Muscle of leg (tissue), 11 donors: ENCODE measurements around the gene PRKAG2. TPM values are rescaled to one million over a fixed set of nuclear protein-coding genes. Genes with fewer than 3 reads are reported as not detected.

Source experiments
- DNase-seq: peaks from one replicate; pipeline ENCODE4 v3.0.0; 2013
- H3K27ac ChIP-seq: one replicate; pipeline ENCODE4 v1.5.1; 2013; ENCODE audit warnings: mild to moderate bottlenecking, low read length, control low read depth
- H3K27me3 ChIP-seq: one replicate; pipeline ENCODE4 v1.6.1; 2013; ENCODE audit warnings: low read length; ENCODE audit not compliant: control insufficient read depth, insufficient read depth
- H3K36me3 ChIP-seq: one replicate; pipeline ENCODE4 v1.6.1; 2013; ENCODE audit warnings: low read length; ENCODE audit not compliant: control insufficient read depth, insufficient read depth
- H3K4me1 ChIP-seq: one replicate; pipeline ENCODE4 v1.6.1; 2013; ENCODE audit warnings: low read length; ENCODE audit not compliant: control insufficient read depth, insufficient read depth
- H3K4me3 ChIP-seq: one replicate; pipeline ENCODE4 v1.5.1; 2013; ENCODE audit warnings: low read length, control low read depth
- H3K9me3 ChIP-seq: replicated peaks from 2 replicates; pipeline ENCODE4 v1.6.1; 2013; ENCODE audit warnings: low read depth, low read length; ENCODE audit not compliant: control insufficient read depth
- WGBS: methylation state at CpG from one replicate; pipeline ENCODE4 v1.1.5; 2013; ENCODE audit warnings: missing lambda C conversion rate; ENCODE audit not compliant: insufficient coverage; 5-methylcytosine and 5-hydroxymethylcytosine counted together
- polyA plus RNA-seq, 8 donors: library from polyadenylated mRNA; unstranded; fragments of 120-200 nt; gene quantifications; one replicate each; pipeline versions ENCODE4 v1.2.1 to v1.2.3, GENCODE V29; 2013; ENCODE audit warnings: inconsistent platforms in 1 of 8, low replicate concordance in 1 of 8; ENCODE audit not compliant: insufficient read length in 8 of 8, insufficient read depth in 1 of 8
- total RNA-seq: library from RNA; stranded (reverse); fragments of 120-200 nt; gene quantifications from one replicate; pipeline ENCODE4 v1.2.4, GENCODE V29; 2013

PRKAG2 gene
- total and polyA plus RNA-seq, 9 donors: 3.9 to 16.4 (median 11.2) TPM

DNA sequence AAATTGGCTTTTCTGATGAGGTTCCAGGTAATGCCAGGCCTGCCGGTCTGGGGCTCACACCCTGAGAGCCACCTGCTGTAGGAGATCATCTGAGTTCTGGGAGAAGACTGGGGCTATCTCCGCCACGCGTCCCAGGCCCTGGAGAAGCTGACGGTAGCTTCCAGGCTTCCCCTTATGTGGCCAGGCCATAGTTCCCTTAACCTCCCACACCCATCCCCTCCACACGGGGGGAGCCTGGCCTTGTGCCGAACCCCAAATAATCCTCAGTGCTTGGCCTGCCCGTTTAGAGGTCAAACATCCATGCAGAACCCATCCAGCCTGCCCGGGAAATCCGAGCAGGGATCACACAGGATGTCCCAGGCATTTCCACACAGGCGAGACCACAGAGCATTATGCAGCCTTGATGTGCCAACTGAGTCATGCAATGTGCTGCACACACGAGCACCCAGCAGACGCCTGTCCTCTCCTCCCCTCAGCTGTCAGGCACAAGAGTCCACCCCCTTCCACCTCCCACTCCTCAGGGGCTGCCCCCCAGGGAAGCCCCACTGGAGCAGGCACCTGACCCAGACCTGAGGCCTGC is 176.2 kb downstream of the PRKAG2 start:
- Histone ChIP-seq H3K4me3 (no peak overlapping the region), H3K27me3 (no peaks in the 10 kb centered on the region), H3K9me3 (no peaks in the 10 kb centered on the region), H3K4me1 (peaks cover 30% of the 10 kb centered on the region), H3K27ac (no peak overlapping the region), H3K36me3 (no peaks in the 10 kb centered on the region)
- 75% methylated on average over 12 of the region's 13 CpGs for WGBS
- no peak for DNase-seq

DNA sequence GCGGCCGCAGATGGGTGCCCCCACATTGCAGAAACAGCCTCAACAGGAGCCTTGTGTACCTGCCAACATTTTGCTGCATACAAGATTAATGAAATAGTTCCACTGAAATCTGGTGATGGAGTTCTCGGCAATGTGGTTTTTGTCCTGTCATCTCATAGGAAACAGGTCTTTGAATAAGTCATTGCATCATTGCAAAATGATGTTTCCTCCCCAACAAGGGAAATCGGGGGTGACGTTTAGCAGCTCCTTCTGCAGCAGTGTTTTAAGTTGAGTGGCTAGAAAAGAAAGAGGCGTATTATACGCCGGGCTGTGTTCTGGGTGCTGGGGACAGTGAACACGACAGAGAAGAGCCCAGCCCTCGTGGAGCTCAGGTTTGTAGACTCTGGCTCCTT is 177.0 kb downstream of the PRKAG2 start:
- Histone ChIP-seq H3K4me3 (no peak overlapping the region), H3K4me1 (peaks cover 30% of the 10 kb centered on the region), H3K27me3 (no peaks in the 10 kb centered on the region), H3K9me3 (no peaks in the 10 kb centered on the region), H3K27ac (no peak overlapping the region), H3K36me3 (no peaks in the 10 kb centered on the region)
- no peak for DNase-seq
- WGBS: 75% methylated on average over 8 of the region's 10 CpGs

DNA sequence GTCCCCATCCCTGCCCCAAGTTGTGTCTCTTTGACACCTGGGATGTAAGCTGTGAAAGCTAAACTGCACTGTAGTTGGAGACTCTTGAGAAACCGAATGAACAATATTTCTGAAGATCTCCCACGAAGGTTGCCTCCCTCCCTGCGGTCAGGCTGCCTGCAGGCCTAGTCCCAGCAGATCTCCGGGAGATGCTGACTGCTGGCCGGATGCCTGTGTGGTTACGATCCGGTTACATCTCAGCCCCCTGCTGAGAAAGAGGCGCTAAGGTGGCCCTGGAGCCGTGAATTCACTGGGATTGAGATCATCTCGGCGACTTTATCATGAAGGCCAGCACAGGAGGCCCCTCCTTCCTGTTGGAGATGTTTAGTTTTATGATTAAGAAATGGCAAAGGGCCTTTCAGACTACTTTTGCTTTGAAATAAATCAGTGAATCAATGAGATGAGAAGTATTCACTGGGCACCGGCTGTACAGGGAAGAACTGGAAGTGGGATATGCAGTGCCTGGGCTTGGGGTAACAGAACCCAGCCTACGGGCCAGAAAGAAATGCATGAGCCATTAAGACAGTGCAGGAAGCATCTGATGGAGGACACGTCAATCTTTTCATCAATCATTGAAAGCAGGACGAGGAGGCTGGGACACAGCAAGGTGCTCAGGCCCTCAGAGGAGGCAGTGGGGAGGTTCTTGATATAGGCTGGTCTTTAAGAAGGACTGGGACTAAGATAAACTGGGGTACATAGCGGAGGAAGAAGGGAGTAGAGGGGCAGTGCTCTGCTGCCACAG is 177.6 kb downstream of the PRKAG2 start:
- Histone ChIP-seq H3K36me3 (no peaks in the 10 kb centered on the region), H3K9me3 (no peaks in the 10 kb centered on the region), H3K27me3 (no peaks in the 10 kb centered on the region), H3K4me3 (no peak overlapping the region), H3K4me1 (peaks cover 31% of the 10 kb centered on the region), H3K27ac (no peak overlapping the region)
- DNase-seq: no peak
- 72% methylated on average over 14 of the region's 16 CpGs for WGBS

DNA sequence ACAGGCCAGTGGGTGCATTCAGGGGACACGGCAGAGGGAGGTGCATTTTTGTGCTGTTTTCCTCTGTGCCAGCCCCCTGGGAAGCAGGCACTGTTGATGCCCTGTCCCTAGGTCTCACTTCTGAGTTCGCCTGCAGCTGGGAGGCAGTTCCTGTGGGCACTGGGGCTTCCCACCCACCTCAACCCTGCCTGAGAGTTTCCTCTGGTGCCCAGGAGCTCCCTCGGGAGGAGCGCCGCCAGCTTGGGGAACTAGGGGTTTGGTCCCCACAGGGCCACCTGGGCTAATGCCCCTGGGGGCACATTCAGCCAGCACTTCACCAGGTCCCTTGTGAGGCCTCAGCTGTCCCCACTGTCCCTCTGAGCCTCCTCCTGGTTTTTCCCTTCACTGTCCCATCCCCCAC is 179.0 kb downstream of the PRKAG2 start:
- no peaks in the 10 kb centered on the region for H3K9me3 ChIP-seq
- DNase-seq: no peak
- no peak overlapping the region for H3K4me3 ChIP-seq
- 92% methylated on average over 5 of the region's 5 CpGs for WGBS
- H3K4me1 ChIP-seq: peaks cover 39% of the 10 kb centered on the region
- H3K27ac ChIP-seq: no peak overlapping the region
- H3K27me3 ChIP-seq: no peaks in the 10 kb centered on the region
- H3K36me3 ChIP-seq: no peaks in the 10 kb centered on the region

DNA sequence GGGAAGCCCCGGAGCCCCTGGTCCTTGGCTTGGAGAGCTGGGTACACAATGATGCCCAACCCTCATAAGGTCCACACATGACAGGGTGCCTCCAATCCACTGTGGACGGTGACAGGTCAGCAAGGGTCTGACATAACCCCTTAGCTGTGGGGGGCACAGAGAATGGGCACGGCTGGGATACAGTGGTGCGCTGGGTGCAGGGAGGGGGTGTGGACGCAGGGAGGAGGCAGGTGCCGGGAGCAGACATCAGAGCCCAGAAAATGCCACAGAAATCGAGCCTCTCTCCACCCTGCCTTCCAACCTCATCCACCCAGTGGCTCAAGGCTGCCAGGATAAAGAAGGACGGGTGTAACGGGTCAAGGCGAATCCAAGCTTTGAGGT is 179.4 kb downstream of the PRKAG2 start:
- WGBS: 87% methylated on average over 5 of the region's 10 CpGs
- H3K27me3 ChIP-seq: no peaks in the 10 kb centered on the region
- no peak overlapping the region for H3K4me3 ChIP-seq
- H3K4me1 ChIP-seq: peaks cover 42% of the 10 kb centered on the region
- no peak for DNase-seq
- no peak overlapping the region for H3K27ac ChIP-seq
- H3K9me3 ChIP-seq: no peaks in the 10 kb centered on the region
- H3K36me3 ChIP-seq: no peaks in the 10 kb centered on the region

DNA sequence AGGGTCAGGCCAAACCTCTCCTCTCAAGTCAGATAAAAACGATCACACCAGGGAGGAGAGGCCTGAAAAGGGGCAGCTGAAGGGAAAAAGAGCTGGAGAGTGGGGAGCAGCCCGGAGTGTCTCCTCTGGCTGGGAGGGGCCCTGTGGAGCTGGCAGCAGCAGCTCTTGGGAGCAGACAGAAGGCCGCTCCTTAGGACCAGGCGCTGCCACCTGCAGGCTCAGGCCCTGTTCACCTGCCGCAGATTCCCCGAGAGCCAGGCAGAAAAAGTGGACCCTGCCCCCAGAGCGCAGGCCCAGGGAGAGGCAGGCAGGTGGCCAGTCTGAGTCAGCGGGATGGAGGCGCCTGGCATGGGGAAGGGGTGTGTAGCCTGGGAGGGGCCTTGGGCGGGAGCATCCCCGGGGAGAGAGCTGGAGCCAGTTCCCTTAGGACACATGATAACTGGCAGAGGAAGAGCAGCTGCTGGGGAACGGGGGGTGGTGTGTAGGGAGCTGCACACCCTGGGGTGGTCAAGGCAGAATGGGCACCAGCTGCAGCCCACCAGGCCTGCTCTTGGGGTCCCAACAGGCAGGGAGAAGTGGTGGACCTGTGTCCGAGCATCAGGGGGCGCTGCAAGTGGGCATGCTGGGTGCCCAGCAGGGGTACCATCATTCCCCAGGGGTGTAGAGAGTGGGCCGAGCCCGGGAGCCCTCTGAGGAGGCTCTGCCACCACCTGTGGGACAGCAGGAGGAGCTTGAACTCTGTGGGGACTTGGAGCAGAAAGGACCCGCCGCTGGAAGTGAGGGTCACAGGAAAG is 180.0 kb downstream of the PRKAG2 start:
- WGBS: 75% methylated on average over 15 of the region's 18 CpGs
- H3K4me1 ChIP-seq: peaks cover 42% of the 10 kb centered on the region
- H3K36me3 ChIP-seq: no peaks in the 10 kb centered on the region
- H3K9me3 ChIP-seq: no peaks in the 10 kb centered on the region
- no peak overlapping the region for H3K4me3 ChIP-seq
- no peak overlapping the region for H3K27ac ChIP-seq
- H3K27me3 ChIP-seq: no peaks in the 10 kb centered on the region
- no peak for DNase-seq

DNA sequence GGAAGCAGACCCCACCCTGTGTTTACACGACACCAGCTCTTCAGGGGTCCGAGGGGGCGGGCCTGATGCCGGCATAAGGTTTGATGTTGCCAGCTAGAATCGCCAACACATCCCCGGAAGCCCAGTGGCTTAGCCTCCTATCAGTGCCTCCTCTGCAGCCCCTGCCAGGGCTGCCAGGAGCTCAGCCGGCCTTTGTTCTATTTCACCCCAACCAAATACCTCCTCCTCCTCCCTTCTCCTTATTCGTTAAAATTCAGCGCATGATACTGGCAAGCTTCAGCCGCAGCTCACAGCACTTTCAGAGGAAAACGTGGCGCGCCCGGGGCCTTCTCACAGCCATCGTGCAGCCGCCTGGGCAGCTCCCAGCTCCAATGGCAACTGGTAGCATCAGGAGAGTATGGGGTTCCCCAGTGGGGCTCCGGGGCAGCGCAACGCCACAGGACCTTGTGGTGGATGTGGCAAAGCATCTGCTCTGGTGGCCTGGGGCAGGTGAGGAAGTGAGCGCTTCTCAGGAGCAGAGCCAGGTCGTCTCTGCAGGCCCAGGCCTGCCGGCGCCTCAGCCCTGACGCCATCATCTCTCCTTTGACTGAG is 180.9 kb downstream of the PRKAG2 start:
- Histone ChIP-seq H3K4me3 (no peak overlapping the region), H3K36me3 (no peaks in the 10 kb centered on the region), H3K4me1 (peaks cover 42% of the 10 kb centered on the region), H3K9me3 (peaks cover 2% of the 10 kb centered on the region), H3K27me3 (no peaks in the 10 kb centered on the region), H3K27ac (no peak overlapping the region)
- WGBS: 77% methylated on average over 24 of the region's 24 CpGs
- DNase-seq: no peak

DNA sequence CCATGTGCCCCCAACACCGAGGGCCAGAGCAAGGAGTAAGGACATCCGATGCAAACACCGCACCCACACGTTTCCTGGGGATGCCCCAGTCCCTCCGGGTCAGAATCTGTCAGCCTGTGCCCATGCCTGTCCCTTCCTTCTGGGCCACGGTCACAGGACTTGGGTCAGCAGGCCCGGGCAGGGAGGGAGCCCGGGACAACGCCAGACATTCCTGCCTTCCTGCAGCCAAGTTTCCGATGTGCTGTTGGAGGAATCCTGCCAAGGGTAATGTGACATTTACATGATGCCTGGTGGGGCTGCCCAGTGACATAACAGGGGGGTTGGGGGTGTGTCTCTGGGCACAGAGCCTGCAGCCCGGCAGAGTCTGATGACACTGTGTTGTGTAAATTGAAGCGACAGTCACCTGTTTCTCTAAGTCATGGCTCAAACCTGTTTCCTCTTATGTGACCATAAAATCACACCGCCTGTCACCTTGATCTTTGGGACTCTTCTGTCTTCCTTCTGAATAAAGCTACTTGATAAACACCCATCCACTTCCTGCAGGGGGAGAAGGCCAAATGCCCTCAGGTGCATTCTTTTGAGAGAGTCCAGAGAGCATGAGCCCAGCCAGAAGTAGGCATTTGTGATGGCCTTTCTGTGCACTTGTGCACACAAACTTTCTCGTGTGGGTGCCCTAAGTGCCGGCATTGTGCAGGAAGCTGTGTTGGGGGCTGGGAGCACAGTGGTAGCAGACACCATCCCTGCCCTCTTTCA is 181.9 kb downstream of the PRKAG2 start:
- 58% methylated on average over 14 of the region's 15 CpGs for WGBS
- DNase-seq: peak; percentile 69
- no peaks in the 10 kb centered on the region for H3K36me3 ChIP-seq
- H3K27ac ChIP-seq: peak overlapping the region; percentile 38
- H3K4me3 ChIP-seq: no peak overlapping the region
- H3K4me1 ChIP-seq: peaks cover 45% of the 10 kb centered on the region
- peaks cover 3% of the 10 kb centered on the region for H3K27me3 ChIP-seq
- peaks cover 2% of the 10 kb centered on the region for H3K9me3 ChIP-seq

DNA sequence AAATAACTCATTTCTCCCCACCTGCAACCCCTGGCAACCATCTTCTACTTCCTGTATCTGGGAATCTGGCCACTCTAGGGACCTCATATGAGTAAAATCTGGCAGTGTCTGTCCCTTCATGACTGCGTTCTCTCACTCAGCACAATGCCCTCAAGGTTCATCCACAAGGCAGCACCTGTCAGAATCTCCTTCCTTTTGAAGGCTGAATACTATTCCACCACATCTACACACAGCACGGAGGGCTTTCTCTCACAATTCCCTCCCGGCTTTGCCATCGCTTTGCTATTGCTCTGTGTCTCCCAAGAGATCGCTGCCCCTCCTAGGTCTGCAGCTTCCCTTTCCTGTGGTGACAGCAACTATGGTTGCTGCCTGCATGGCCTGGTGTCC is 182.5 kb downstream of the PRKAG2 start:
- H3K4me3 ChIP-seq: no peak overlapping the region
- H3K27ac ChIP-seq: peak overlapping the region; percentile 38
- peaks cover 3% of the 10 kb centered on the region for H3K27me3 ChIP-seq
- H3K36me3 ChIP-seq: no peaks in the 10 kb centered on the region
- peaks cover 2% of the 10 kb centered on the region for H3K9me3 ChIP-seq
- DNase-seq: no peak
- peaks cover 45% of the 10 kb centered on the region for H3K4me1 ChIP-seq
- 80% methylated on average over 5 of the region's 5 CpGs for WGBS
